NCI-H1417 treated with DMSO at 0.1 percent for 48 hours (cell line): ENCODE results near the gene CHTOP.

ENCODE experiments used
- DNase-seq: peaks from one replicate; lab custom pipeline; 2025; lab: John Stamatoyannopoulos, UW

The CHTOP gene

DNA sequence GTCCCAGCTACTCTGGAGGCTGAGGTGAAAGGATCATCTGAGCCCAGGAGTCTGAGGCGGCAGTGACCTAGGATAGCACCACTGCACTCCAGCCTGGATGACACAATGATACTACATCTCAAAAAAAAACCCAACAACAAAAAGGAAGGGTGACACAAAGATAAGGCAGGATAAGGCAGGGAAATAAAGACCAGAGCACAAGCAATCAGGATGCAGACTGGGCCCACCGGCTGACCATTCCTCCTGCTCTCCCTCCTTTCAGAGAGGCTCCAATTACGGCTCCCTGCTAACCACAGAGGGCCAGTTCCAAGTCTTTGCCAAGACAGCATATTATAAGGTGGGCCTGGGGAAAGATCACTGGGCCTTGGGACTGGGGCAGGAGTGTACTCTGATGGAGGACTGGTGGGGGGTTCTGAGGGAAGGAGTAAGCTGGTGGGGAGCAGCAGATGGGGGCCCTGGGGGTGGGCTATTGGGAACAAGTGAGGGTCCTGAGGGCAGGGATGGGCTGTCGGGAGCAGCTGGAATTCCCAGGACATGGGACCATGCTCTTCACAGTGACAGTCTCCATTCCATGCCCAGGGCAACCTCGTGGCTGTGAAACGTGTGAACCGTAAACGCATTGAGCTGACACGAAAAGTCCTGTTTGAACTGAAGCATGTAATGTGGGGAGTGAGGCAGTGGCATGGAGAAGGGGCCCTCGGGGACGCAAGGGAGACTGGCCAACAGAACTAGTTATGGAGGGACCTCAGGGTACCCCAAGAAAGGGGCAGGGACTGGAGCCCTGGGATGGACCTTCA is 51.9 kb downstream of the CHTOP start:
- no peak for DNase-seq

GRCh38 chr1:153687346-153688125 is 53.7 kb downstream of the CHTOP start:
- DNase-seq = no peak

GRCh38 chr1:153688276-153688675 is 54.4 kb downstream of the CHTOP start:
- no peak for DNase-seq

- no peak for DNase-seq
Measured at GRCh38 chr1:153688736-153689328, 55.0 kb downstream of the CHTOP start.

- no peak for DNase-seq
Measured at GRCh38 chr1:153693466-153693865, 59.6 kb downstream of the CHTOP start.
